CD4-positive, alpha-beta memory T cell (primary cell): ENCODE data around the gene ZNF143. TPM values are rescaled to one million over a fixed set of nuclear protein-coding genes. Genes with fewer than 3 reads are reported as not detected.
"Not testable (repeated sequence)": the region's sequence is repeated elsewhere in the genome, so short reads cannot be mapped to it uniquely, and the experiment has no call there.

Source experiments
- CTCF ChIA-PET: fragments of 350-600 bp; sonication (Branson Sonifier 250); formaldehyde crosslinking; loops from one replicate; lab custom pipeline; 2021; ENCODE audit warnings: inconsistent platforms; ENCODE audit not compliant: partially characterized antibody; lab: Charles Lee
- POLR2A ChIA-PET: fragments of 350-600 bp; sonication (Branson Sonifier 250); formaldehyde crosslinking; loops from one replicate; lab custom pipeline; 2021; ENCODE audit not compliant: partially characterized antibody; lab: Charles Lee
- DNase-seq, 5 donors: peaks; one replicate each; pipeline versions ENCODE4 v3.0.0 to v3.0.0-alpha.2; 2020 to 2022; ENCODE audit warnings: mixed read lengths in 1 of 5
- H3K27ac ChIP-seq: one replicate; pipeline ENCODE4 v1.7.0; 2013; ENCODE audit warnings: low read depth, low read length
- H3K27me3 ChIP-seq: 2 replicates; pipeline ENCODE4 v1.7.0; 2013; ENCODE audit warnings: mild to moderate bottlenecking, low read length, moderate library complexity; ENCODE audit not compliant: insufficient read depth
- H3K36me3 ChIP-seq: 2 replicates; pipeline ENCODE4 v1.7.0; 2013; ENCODE audit warnings: mild to moderate bottlenecking, low read length, moderate library complexity; ENCODE audit not compliant: insufficient read depth
- H3K4me1 ChIP-seq: 2 replicates; pipeline ENCODE4 v1.7.0; 2013; ENCODE audit warnings: mild to moderate bottlenecking, low read length, moderate library complexity; ENCODE audit not compliant: insufficient read depth
- H3K4me3 ChIP-seq, 2 donors: one replicate each; pipeline ENCODE4 v1.7.0; 2013; ENCODE audit warnings: low read length in 2 of 2, mild to moderate bottlenecking in 1 of 2
- H3K9me3 ChIP-seq, 2 donors: one replicate each; pipeline ENCODE4 v1.7.0; 2013; ENCODE audit warnings: low read length in 2 of 2, control low read depth in 1 of 2; ENCODE audit not compliant: control insufficient read depth in 1 of 2
- H3K27ac Mint-ChIP-seq, 7 donors: one replicate each; pipeline ENCODE4 v1.8.0; 2020 to 2021; ENCODE audit warnings: mixed read lengths in 7 of 7, mild to moderate bottlenecking in 6 of 7, inconsistent platforms in 3 of 7, moderate library complexity in 3 of 7
- H3K27me3 Mint-ChIP-seq, 2 donors: one replicate each; pipeline ENCODE4 v1.8.0; 2020 to 2021; ENCODE audit warnings: mixed read lengths in 2 of 2
- H3K36me3 Mint-ChIP-seq, 2 donors: one replicate each; pipeline ENCODE4 v1.8.0; 2020 to 2021; ENCODE audit warnings: mixed read lengths in 2 of 2, inconsistent platforms in 1 of 2, mild to moderate bottlenecking in 1 of 2
- H3K4me1 Mint-ChIP-seq, 4 donors: one replicate each; pipeline ENCODE4 v1.8.0; 2020 to 2021; ENCODE audit warnings: mixed read lengths in 4 of 4, mild to moderate bottlenecking in 1 of 4
- H3K4me3 Mint-ChIP-seq, 8 donors: one replicate each; pipeline ENCODE4 v1.8.0; 2020 to 2021; ENCODE audit warnings: mixed read lengths in 8 of 8, mild to moderate bottlenecking in 7 of 8, moderate library complexity in 6 of 8, inconsistent platforms in 3 of 8
- H3K9me3 Mint-ChIP-seq, 8 donors: one replicate each; pipeline ENCODE4 v1.8.0; 2020 to 2021; ENCODE audit warnings: mixed read lengths in 8 of 8, mild to moderate bottlenecking in 5 of 8, inconsistent platforms in 3 of 8, moderate library complexity in 1 of 8
- intact Hi-C: fragments of 100-400 bp; cut with micrococcal nuclease; formaldehyde crosslinking; loops from one replicate; pipeline ENCODE4 v1.15.1; 2023
- polyA plus RNA-seq, 2 donors: library from polyadenylated mRNA; unstranded; fragments of 300-500 nt; fragmentation: Illumina TruSeq; gene quantifications; one replicate each; pipeline ENCODE4 v1.2.3, GENCODE V29; 2021
- total RNA-seq, 2 experiments: library from RNA; stranded (reverse); gene quantifications; one replicate each; pipeline ENCODE4 v1.2.3, GENCODE V29; 2021

The ZNF143 gene
- total and polyA plus RNA-seq, 4 experiments from 2014 or later = 41.7 to 54.6 (median 50.8) TPM

DNA sequence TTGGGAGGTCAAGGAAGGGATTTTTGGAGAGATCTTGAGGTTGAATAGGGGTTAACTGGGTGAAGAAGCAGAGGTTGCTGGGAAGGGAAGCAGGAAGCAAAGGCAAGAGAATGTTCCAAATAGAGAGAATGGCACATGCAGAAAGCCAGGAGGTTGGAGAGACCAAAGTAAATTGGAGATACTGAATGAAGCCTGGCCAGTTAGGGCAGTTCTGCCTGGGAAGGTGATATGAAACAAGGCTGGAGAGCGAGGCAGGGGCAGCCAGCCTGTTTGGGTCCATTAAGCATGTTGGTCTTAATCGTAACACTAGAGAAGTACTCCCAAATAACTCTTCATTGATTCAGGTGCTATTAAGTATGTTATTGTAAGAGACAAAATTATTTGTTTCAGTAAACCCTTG, 48.2 kb downstream of the ZNF143 start:
- H3K4me1 Mint-ChIP-seq = peaks cover 9 to 18% (median 12%) of the 10 kb centered on the region in 4 donors
- H3K27me3 Mint-ChIP-seq = no peaks in the 10 kb centered on the region
- H3K27ac Mint-ChIP-seq = peak overlapping the region in 3 of 7 donors; percentile 17 to 63 (median 34)
- DNase-seq = no peak
- Histone ChIP-seq H3K4me1 (peaks cover 10% of the 10 kb centered on the region), H3K4me3 (no peak overlapping the region), H3K36me3 (peaks cover 32% of the 10 kb centered on the region), H3K27me3 (no peaks in the 10 kb centered on the region), H3K9me3 (no peaks in the 10 kb centered on the region), H3K27ac (no peak overlapping the region)
- ChIA-PET CTCF (no interaction called here), POLR2A (no interaction called here)
- intact Hi-C loops = no loop called here
- peaks cover 0 to 2% (median 0%) of the 10 kb centered on the region in 8 donors for H3K9me3 Mint-ChIP-seq
- no peak overlapping the region for H3K4me3 Mint-ChIP-seq
- peaks cover 37 to 51% of the 10 kb centered on the region in 2 donors for H3K36me3 Mint-ChIP-seq

DNA sequence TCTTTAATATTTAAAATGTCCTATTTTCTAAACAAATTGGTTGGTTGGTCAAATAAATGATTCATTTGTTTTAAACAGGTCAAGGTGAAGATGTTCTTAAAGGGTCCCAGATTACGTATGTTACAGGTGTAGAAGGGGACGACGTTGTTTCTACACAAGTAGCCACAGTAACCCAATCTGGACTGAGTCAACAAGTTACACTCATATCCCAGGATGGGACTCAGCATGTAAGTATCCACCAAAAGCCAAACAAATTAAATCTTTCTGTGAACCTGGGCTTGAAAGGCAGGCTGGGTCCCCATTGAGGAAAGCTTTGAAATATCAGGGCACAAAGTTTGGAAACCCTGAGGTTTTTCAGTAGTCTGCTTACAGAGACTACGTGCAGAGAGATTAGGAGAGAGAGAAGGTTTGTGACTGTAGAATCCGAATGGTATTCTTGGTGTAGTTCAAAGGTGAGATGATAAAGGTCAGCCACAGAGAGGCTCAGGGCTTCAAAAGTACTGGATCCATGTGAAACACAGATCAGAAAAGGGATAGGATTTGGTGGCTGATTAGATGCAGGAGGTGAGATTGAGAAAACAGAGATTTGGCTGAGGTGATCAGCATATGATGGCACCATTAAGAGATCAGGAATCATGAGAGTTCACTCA, 51.7 kb downstream of the ZNF143 start:
- CTCF ChIA-PET = interaction anchor here (1.5 kb wide), 1 partner anchor 497 kb away, joined by 4 read pairs; no protein-coding TSS in a partner anchor
- H3K9me3 Mint-ChIP-seq = peaks cover 0 to 2% (median 0%) of the 10 kb centered on the region in 8 donors
- POLR2A ChIA-PET = no interaction called here
- H3K36me3 Mint-ChIP-seq = peaks cover 56 to 66% of the 10 kb centered on the region in 2 donors
- peaks cover 5 to 11% (median 7%) of the 10 kb centered on the region in 4 donors for H3K4me1 Mint-ChIP-seq
- Histone ChIP-seq H3K27ac (no peak overlapping the region), H3K9me3 (no peaks in the 10 kb centered on the region), H3K4me3 (no peak overlapping the region), H3K27me3 (no peaks in the 10 kb centered on the region), H3K36me3 (peaks cover 50% of the 10 kb centered on the region), H3K4me1 (peaks cover 7% of the 10 kb centered on the region)
- intact Hi-C loops = no loop called here
- H3K4me3 Mint-ChIP-seq = no peak overlapping the region
- peak overlapping the region in 1 of 7 donors; percentile 80 for H3K27ac Mint-ChIP-seq
- DNase-seq = no peak
- H3K27me3 Mint-ChIP-seq = no peaks in the 10 kb centered on the region

DNA sequence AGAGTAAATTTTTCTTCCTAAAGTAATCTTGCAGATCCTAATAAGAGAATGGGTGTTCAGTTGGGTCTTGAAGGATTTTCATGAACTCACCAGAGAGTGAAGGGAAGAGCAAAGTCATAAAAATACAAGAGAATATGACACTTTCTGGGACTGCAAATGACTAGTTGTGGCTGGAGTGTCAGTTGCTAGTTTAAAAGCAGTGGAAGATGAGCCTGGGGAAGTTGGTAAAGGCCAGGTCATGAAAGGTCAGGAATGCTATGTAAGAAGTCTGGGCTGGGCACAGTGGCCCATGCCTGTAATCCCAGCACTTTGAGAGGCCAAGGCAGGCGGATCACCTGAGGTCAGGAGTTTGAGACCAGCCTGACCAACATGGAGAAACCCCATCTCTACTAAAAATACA, 53.8 kb downstream of the ZNF143 start:
- H3K9me3 ChIP-seq, H3K27me3 ChIP-seq, H3K4me1 ChIP-seq, H3K4me3 ChIP-seq, DNase-seq, H3K27me3 Mint-ChIP-seq, intact Hi-C loops, H3K27ac ChIP-seq, POLR2A ChIA-PET, H3K9me3 Mint-ChIP-seq, H3K4me3 Mint-ChIP-seq, H3K4me1 Mint-ChIP-seq: not testable (repeated sequence)
- Mint-ChIP-seq H3K27ac (peak overlapping the region in 3 of 7 donors; percentile 10 to 43 (median 13)), H3K36me3 (peaks cover 54 to 67% of the 10 kb centered on the region in 2 donors)
- peaks cover 49% of the 10 kb centered on the region for H3K36me3 ChIP-seq
- CTCF ChIA-PET = interaction anchor here (2.8 kb wide), 1 partner anchor 8 kb away, joined by 18 read pairs; no protein-coding TSS in a partner anchor

DNA sequence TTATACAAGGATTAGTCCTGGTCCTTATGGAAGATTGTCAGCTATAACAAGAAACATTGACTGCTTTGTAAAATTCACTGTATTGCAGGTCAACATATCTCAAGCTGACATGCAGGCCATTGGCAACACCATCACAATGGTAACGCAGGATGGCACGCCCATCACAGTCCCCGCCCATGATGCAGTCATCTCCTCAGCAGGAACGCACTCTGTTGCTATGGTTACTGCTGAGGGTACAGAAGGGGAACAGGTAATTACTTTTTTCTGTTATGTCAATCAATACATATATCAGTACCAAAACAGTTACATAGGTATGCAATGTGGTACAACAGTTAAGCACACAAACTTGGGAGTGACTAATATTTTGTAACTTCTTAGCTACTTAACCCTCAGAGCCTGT, 55.3 kb downstream of the ZNF143 start:
- Mint-ChIP-seq H3K4me1 (peaks cover 0 to 2% (median 0%) of the 10 kb centered on the region in 4 donors), H3K9me3 (peaks cover 0 to 1% (median 0%) of the 10 kb centered on the region in 8 donors), H3K4me3 (no peak overlapping the region), H3K27ac (no peak overlapping the region), H3K27me3 (no peaks in the 10 kb centered on the region), H3K36me3 (peaks cover 52 to 64% of the 10 kb centered on the region in 2 donors)
- no peaks in the 10 kb centered on the region for H3K4me1 ChIP-seq
- no peaks in the 10 kb centered on the region for H3K9me3 ChIP-seq
- POLR2A ChIA-PET = no interaction called here
- H3K36me3 ChIP-seq = peaks cover 51% of the 10 kb centered on the region
- H3K27me3 ChIP-seq = no peaks in the 10 kb centered on the region
- intact Hi-C loops = no loop called here
- CTCF ChIA-PET = interaction anchor here (0.5 to 2.8 kb wide), 3 partner anchors 10 to 395 kb away, joined by 3 to 18 read pairs (median 10); no protein-coding TSS in a partner anchor
- no peak overlapping the region for H3K27ac ChIP-seq
- no peak overlapping the region for H3K4me3 ChIP-seq
- no peak for DNase-seq

DNA sequence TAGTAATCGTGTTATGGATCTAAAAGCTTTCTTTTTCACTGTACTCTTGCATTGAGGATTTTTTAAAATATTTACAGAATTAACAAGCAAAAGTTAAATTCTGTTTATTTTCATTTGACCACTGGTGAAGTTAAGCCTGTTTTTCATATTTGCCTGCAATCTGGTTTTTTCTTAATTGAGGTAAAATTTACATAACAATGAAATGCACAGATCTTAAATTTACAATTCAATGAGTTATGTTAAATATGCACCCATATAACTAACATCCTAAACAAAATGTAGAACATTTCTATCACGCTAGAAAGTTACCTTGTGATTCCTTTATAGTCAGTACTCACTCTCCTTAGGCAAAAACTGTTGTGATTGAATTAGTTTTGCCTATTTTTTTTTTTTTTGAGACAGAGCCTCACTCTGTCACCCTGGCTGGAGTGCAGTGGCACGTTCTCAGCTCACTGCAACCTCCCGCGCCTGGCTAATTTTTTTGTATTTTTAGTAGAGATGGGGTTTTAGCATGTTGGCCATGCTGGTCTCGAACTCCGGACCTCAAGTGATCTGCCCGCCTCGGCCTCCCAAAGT, 58.1 kb downstream of the ZNF143 start:
- H3K9me3 ChIP-seq = no peaks in the 10 kb centered on the region
- POLR2A ChIA-PET = no interaction called here
- Mint-ChIP-seq H3K27me3 (no peaks in the 10 kb centered on the region), H3K27ac (no peak overlapping the region), H3K9me3 (no peaks in the 10 kb centered on the region), H3K36me3 (peaks cover 45 to 53% of the 10 kb centered on the region in 2 donors), H3K4me1 (peaks cover 0 to 2% (median 0%) of the 10 kb centered on the region in 4 donors), H3K4me3 (no peak overlapping the region)
- H3K4me3 ChIP-seq = no peak overlapping the region
- no peak overlapping the region for H3K27ac ChIP-seq
- intact Hi-C loops = no loop called here
- no peaks in the 10 kb centered on the region for H3K4me1 ChIP-seq
- CTCF ChIA-PET = interaction anchor here (0.9 kb wide), 1 partner anchor 16 kb away, joined by 3 read pairs; no protein-coding TSS in a partner anchor
- DNase-seq = no peak
- peaks cover 34% of the 10 kb centered on the region for H3K36me3 ChIP-seq
- H3K27me3 ChIP-seq = no peaks in the 10 kb centered on the region

DNA sequence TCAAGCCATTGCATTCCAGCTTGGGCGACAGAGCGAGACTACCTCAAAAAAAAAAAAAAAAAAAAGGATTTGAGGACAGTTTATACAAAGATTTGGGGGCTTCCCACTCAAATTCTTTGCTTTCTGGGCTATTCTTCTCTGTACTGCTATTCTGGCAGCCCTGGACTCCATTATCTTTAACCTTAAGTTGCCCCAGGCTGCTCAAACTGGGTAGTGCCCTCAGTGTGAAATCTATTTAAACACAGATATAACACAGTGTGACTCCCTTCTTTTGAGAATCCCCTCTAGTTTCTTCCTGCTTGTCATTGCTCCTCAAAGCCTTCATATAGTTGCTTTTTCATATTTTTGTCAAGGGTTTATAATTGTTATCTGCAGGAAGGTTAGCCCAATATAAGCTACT, 63.2 kb downstream of the ZNF143 start:
- no peak overlapping the region for H3K4me3 ChIP-seq
- no peak for DNase-seq
- H3K27me3 ChIP-seq = no peaks in the 10 kb centered on the region
- H3K36me3 Mint-ChIP-seq = peaks cover 38 to 45% of the 10 kb centered on the region in 2 donors
- no peak overlapping the region for H3K4me3 Mint-ChIP-seq
- H3K27ac ChIP-seq = no peak overlapping the region
- ChIA-PET POLR2A (no interaction called here), CTCF (interaction anchor here (1.2 to 1.8 kb wide), 3 partner anchors 11 to 89 kb away, joined by 3 to 7 read pairs (median 5); no protein-coding TSS in a partner anchor)
- H3K27me3 Mint-ChIP-seq = no peaks in the 10 kb centered on the region
- H3K4me1 ChIP-seq = no peaks in the 10 kb centered on the region
- H3K9me3 Mint-ChIP-seq = no peaks in the 10 kb centered on the region
- no peaks in the 10 kb centered on the region for H3K4me1 Mint-ChIP-seq
- intact Hi-C loops = no loop called here
- peaks cover 13% of the 10 kb centered on the region for H3K36me3 ChIP-seq
- no peak overlapping the region for H3K27ac Mint-ChIP-seq
- H3K9me3 ChIP-seq = no peaks in the 10 kb centered on the region

DNA sequence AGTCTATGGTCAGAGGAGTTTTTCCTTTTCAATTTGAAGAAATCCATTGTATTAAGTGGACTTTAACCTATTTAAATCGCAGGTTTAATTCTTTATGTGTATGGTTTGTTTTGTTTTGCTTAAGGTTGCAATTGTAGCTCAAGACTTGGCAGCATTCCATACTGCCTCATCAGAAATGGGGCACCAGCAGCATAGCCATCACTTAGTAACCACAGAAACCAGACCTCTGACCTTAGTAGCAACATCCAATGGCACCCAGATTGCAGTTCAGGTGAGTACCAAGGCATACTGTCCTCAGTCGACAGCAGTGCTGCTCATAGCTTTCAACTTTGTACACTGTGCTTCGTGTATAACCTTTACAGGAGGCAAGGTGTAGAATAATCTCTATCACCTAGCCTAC, 64.3 kb downstream of the ZNF143 start:
- intact Hi-C loops = no loop called here
- Histone ChIP-seq H3K4me1 (no peaks in the 10 kb centered on the region), H3K9me3 (no peaks in the 10 kb centered on the region), H3K4me3 (no peak overlapping the region), H3K36me3 (peaks cover 6% of the 10 kb centered on the region), H3K27ac (no peak overlapping the region), H3K27me3 (no peaks in the 10 kb centered on the region)
- POLR2A ChIA-PET = no interaction called here
- Mint-ChIP-seq H3K27ac (peak overlapping the region in 1 of 7 donors; percentile 12), H3K4me3 (no peak overlapping the region), H3K27me3 (no peaks in the 10 kb centered on the region), H3K4me1 (peaks cover 0 to 2% (median 0%) of the 10 kb centered on the region in 4 donors), H3K36me3 (peaks cover 34 to 41% of the 10 kb centered on the region in 2 donors), H3K9me3 (no peaks in the 10 kb centered on the region)
- CTCF ChIA-PET = interaction anchor here (1.5 to 1.8 kb wide), 2 partner anchors 10 to 88 kb away, joined by 5 to 8 read pairs; no protein-coding TSS in a partner anchor
- DNase-seq = no peak
